Airway epithelial cell (primary cell): Measurements from ENCODE around the gene SYT9. TPM values are rescaled to one million over a fixed set of nuclear protein-coding genes. Genes with fewer than 3 reads are reported as not detected.

Experiments
- total RNA-seq: library from RNA; depleted of rRNA; stranded (reverse); fragments of >200 nt; gene quantifications from 2 replicates; pipeline ENCODE4 v1.2.3, GENCODE V29; 2015

SYT9 gene, protein sequence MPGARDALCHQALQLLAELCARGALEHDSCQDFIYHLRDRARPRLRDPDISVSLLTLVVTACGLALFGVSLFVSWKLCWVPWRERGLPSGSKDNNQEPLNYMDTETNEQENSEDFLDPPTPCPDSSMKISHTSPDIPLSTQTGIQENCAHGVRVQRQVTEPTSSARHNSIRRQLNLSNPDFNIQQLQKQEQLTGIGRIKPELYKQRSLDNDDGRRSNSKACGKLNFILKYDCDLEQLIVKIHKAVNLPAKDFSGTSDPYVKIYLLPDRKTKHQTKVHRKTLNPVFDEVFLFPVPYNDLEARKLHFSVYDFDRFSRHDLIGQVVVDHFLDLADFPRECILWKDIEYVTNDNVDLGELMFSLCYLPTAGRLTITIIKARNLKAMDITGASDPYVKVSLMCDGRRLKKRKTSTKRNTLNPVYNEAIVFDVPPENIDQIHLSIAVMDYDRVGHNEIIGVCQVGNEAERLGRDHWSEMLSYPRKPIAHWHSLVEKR
- 0.07 TPM in 1 of 2 replicates, not detected in the other for total RNA-seq

DNA sequence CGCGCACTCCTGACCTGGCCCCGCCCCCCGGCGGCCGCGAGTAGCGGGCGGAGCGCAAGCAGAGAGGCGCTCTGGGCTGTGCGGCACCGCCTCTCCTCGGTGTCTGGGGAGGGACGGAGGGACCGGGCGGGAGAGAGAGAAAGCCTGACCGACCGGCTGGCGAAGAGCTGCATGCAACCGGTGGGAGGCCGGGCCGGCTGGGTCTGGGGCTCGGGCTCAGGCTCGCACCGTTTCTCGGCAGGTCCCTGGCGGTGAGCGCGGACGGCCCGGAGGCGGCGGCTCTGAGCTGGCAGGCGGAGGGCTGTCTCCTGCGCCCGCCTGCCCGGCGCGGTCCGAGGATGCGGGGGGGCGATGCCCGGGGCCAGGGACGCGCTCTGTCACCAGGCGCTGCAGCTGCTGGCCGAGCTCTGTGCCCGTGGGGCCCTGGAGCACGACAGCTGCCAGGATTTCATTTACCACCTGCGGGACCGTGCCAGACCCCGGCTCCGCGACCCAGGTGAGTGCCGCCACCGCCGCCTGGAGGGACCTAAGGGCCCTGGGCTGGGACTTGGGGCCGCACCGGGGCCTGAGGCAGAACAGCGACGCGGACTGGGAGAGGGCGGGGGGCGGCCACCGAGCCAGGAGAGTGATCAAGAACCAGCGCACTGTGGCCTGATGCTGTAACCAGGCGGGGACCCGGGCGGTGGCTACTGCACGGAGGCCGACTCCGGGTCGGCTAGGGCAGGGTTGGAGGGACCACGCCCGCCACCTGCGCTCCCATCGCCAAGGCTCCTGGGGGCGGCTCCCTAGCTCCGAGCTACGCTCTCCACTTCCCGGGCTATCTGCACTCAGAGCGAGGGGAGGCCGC lies at the start of gene SYT9:
SYT9 (plus strand) TSS at position 69 of the 847 bp plus-strand sequence; CDS start at position 352, 283 bp downstream.

DNA sequence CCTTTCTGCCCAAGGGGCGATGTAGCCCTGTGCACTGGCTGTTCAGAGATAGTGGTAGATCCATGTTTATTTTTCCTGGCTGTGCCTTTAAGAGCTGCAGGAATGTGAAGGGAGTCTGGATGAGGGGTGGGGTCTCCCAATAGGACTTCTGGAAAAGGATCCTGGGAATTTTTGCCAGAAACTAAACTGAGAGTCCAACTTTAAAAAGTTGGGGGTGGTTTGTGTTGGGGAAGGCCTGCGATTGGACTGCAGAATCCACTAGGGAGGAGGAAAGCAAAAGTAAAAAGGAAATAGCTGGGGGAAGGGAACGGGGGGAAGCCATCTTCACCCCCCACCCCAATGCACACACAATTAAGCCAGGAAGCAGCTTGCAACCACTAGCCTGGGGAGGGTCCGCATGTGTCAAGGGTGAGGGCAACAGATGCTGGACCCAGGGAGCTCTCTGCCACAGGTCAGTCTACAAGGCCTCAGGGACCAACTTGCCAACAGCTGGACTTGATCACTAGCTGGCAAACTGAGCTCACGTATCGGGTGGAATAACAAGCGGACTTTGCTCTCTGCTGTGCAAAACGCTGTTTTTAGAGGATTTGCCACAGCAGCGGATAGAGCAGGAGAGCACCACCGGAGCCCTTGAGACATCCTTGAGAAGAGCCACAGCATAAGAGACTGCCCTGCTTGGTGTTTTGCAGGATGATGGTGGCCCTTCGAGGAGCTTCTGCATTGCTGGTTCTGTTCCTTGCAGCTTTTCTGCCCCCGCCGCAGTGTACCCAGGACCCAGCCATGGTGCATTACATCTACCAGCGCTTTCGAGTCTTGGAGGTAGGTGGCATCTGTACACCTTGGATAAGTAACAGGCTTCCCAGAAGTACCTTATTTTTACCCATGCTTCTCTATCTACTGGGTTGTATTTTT lies 233.7 kb downstream of the SYT9 start, which contains the start of gene OLFML1:
OLFML1 (plus strand) TSS at position 321 of the 912 bp plus-strand sequence; CDS start at position 691, 370 bp downstream.

DNA sequence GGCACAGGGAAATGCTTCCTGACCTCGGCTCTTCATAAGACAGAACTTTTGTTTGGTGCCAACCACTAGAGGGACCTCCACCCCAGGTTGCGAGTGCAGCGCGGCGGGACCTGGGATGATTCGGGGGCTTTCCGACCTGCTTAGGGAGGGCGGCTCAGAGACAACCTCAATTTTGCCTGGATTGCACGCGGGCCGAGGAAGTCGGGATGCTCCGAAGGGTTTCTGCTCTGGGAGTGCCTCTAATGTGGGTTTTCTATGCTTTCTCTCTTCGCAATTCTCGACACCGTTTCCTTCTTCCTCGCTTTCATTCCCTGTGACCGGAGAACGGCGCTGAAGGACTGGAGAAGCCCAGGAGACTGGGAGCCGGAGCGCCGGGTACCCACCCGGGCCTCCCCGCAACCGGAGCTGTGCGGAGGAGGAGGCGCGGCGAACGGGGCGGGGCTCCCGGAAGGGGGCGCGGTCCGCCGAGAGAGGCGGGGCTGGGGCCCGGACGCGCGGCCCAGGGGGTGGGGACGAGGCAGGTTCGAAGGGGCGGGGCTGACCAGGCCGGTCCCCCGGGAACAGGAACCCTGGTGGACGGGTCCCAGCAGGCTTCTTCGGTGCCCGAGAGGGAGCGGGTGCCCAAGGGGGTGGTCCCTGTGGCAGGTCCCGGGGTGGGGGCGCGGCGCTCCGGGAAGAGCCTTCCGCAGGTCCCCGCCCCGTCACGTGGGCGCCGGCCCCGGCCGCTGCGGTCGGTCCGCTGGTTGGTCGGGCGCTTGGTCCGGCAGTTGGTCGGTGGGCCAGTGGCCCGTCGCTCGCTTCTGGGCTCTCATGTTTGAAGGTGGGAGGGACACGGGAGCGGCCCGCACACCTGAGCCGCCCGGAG lies 261.8 kb downstream of the SYT9 start, which contains the start of gene PPFIBP2:
PPFIBP2 (plus strand) TSS at position 766 of the 865 bp plus-strand sequence. CDS start 35,477 bp downstream, outside the sequence.

Other genes starting within 250 kb of the SYT9 start
- gene ZNF214, start 231.6 kb upstream of the SYT9 start, total RNA-seq: 0.37 and 0.85 TPM in 2 replicates
- 0.07 TPM in 1 of 2 replicates, not detected in the other for gene NLRP14, start 231.4 kb upstream of the SYT9 start, total RNA-seq
- not detected in 2 replicates for gene RBMXL2, start 162.9 kb upstream of the SYT9 start, total RNA-seq
- not detected in 2 replicates for gene OLFML1, start 233.6 kb downstream of the SYT9 start, total RNA-seq